Endometrium (tissue), 2 donors: Measurements from ENCODE around the gene FAM181A.

Experiments
- FAIRE-seq: peaks from 2 replicates; lab custom pipeline; 2012; peaks lifted over from hg19 to GRCh38; lab: Jason Lieb, UNC
- donor health status: control.
- donor health status: control.

The FAM181A gene

DNA sequence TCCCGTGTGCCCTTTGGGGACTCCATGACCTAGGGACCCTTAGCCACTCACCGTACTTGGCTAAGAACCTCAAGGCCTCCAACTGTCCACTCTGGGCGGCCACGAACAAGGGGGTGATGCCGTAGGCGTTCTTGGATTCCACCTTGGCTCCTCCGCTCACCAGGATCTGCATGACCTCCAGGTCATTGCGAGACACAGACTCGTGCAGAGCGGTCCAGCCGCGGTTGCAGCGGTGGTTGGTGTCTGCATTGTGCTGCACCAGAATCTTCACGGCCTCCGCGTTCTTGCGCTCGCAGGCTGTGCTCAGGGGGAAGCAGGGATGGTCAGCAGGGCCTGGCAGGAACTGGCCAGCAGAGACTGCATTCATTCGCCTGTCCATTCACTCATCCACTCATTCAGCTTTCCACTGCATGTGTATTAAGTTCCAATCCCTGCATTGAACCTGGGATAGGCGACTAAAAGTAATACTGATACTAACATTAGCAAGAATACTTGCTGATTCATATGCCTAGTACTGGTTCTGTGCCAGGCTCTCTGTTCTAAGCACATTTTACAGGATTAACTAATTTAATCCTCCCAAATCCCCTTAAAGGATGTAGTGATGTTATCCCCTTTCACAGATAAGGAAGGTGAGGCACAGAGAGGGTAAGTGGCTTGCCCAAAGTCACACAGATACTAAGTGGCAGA, 23.9 kb downstream of the FAM181A start:
- FAIRE-seq = no peak

- FAIRE-seq = no peak
Observed at GRCh38 chr14:93951635-93952540, 24.7 kb downstream of the FAM181A start.

DNA sequence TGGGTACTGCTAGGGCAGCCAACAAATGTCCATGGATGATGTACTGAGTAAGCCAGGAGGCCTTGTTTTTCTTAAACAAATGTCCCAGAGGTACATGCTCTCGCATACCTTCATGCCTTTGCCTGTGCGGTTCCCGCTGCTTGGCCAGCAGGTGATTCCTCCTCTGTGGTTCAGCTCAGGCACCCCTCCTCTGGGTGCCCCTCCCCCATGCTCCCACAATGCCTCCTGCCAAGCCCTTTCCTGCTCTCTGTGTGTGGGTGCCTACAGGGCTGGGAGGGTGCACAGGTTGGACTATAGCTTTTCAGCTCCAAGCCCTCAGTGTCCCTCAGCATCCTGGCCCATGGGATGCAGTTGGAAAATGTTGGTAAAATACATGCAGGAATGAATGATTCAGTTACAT, 25.7 kb downstream of the FAM181A start:
- FAIRE-seq = no peak

- FAIRE-seq = no peak
Observed at GRCh38 chr14:93953263-93953662, 26.1 kb downstream of the FAM181A start.

GRCh38 chr14:93953739-93954515, 26.8 kb downstream of the FAM181A start:
- no peak for FAIRE-seq

DNA sequence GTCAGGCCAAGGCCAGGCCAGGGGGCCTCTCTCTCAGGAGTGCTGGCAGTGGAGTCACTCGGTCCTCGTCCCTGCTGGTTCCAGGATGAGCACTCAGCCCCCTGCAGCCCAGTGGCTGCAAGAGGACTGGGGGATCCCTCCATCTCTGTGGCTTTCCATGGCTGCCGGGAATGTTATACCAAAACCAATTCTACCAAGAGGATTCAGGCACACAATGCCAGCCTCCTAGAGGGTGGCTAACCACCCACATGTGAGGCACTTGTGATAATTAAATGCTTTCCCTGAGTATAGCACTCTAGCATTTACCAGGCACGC, 27.3 kb downstream of the FAM181A start:
- FAIRE-seq = no peak

GRCh38 chr14:93954900-93955849, 28.0 kb downstream of the FAM181A start:
- no peak for FAIRE-seq

DNA sequence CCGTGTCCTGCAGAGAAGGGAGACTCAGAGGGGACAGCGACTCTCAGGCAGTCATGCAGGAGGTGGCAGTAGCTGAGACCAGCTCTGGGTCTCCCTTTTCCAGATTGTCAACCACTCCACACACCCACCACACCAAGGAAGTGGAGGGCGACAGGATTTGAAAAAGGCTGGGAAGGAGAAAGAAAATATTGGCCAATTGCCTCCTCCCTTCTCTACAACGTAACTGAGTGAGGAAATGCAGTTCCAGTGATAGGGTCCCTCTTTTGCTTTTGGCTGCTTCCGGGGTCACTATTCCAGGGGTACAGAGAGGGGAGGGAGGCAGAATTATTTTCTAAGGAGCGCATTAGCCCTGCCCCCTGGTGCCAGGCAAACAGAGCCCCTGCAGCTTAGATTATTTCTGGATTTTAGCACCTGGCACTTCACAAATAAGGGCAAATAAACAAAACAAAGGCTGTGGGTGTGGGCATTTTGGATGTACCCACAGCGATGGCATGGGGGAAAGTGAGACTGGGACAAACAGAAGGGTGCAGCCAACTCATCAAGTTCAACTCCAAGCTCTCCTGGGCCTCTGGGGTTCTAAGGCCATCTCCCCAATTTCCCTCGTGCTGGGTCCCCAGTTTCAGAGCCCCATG, 28.8 kb downstream of the FAM181A start:
- no peak for FAIRE-seq

DNA sequence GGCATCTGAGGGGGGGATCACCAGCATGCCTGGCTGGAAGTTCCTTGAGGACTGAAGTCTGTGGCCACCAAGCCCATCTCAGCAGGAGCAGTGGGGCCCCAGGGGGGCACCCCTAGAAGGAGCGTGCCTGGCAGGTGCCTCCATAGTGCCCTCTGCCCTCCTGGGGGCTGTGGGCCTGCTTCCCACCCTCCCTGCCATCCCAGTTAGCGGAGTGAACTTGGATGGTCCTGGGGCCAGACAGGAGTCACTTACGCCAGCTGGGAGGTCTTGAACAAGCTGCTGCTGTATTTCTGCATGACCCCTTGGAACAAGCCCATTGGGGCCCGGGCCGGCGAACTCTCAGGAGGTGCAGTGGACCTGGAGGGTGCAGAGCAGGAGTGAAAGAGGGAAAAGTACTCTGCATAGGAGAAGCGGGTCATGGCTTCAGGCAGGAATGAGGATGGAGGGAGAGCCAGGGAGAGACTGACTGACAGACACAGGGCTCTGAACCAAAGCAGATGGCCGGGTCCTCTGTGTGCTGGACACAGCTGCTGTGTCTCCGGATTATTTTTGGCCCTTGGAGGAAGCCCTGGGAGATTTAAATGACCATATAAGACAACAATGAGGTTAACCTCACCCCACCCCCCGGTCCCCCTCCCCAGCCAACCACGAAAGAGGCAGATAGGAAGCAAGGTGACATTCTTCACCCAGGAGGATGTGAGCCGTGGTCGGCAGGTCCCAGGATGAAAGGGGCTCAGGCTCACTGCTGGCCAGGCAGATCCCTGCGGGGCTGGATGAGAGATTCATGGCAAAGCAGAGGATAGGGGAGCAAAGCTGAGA, 29.6 kb downstream of the FAM181A start:
- no peak for FAIRE-seq

DNA sequence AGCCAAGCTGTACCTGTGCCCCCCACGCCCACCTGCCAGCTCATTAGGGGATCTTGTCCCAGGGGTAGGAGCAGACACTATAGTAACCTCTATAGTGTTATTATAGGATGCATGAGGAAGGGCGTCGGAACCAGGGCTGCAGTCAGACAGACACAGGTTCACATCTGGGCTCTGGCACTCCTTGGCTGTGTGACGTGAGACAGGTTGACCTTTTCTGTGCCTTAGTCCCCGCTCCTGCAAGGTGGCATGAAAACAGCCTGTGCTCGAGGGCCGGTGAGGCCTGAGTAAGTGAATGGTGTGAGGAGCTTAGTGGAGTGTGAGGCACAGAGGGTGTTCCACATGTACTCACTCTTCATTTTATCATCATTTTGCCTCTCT, 30.2 kb downstream of the FAM181A start:
- no peak for FAIRE-seq

DNA sequence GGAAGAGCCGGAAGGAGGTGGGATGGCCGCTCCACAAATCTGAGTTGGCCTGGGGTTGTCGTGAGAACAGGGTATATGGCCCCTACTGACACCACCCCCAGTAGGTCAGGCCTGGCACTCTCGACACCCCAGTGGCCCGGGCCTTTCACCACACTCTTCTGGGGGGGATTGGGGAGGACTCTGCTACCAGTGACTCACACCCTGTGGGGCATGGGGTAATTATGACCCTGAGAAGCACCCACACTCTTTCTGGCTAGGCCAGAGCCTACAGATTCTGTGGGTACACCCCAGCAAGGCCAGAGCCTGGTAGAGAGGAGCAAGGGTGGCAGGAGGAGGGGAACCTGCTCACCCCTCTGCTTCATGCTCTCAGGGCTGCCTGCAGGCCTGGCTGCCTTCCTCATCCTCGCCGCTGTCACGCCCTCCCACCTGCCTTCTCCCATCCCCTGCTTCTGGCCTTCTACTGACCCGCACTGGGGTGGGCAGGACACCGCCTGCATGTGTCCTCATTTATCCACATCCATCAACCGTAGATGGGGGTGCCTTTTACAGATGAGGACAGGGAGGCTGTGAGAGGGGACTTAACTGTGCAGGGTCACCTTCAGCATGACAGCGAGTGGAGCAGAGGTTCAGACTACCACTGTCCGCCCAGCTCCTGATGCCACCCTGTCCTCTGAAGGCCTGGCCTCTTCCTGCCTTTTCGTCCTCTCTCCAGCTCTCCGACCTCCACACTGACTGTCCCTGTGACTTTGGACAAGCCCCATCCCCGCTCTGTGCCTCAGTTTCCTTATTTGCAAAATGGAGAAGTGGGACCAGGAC, 30.8 kb downstream of the FAM181A start:
- FAIRE-seq = no peak

GRCh38 chr14:93958567-93959238, 31.6 kb downstream of the FAM181A start:
- FAIRE-seq = no peak

DNA sequence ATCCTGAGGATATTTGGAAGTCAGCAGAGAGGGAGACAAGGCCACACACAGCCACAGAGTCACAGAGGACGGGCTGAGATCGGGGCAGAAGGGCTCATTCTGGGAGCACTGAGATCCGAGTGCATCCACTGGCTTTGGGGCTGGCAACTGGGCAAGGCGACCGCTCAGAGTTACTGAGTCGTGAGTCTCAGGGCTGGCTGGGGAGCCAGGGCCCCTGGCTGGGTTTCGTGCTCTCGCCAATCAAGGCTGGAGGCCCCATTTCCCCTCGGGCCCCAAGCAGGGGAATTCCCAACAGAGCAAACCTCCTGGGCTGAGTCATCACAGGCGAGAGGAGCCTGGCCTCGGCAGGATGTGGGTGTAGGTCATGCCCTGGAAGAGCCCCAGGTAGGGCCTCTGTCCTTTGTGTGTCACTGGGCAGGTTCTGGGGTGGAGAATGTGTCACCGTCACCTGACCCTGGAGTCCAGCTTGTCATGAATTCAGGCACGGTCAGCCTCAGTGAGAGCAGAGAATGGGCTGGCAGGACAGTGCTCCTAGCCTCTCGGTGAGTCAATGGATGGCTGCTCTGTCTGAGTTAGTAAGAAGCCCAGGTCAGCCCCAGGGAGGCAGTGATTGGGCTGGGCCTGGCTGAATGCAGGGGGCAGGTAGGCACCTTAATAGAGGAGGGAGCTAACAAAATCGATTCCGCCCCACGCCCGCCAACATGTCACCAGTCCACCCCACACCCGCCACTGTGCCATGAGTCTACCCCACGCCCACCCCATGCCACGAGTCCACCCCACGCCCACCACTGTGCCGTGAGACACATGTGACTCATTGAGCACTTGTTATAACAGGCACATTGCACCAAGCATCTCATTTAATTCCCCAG, 32.3 kb downstream of the FAM181A start:
- no peak for FAIRE-seq

GRCh38 chr14:93960108-93960475, 32.9 kb downstream of the FAM181A start:
- FAIRE-seq = no peak

DNA sequence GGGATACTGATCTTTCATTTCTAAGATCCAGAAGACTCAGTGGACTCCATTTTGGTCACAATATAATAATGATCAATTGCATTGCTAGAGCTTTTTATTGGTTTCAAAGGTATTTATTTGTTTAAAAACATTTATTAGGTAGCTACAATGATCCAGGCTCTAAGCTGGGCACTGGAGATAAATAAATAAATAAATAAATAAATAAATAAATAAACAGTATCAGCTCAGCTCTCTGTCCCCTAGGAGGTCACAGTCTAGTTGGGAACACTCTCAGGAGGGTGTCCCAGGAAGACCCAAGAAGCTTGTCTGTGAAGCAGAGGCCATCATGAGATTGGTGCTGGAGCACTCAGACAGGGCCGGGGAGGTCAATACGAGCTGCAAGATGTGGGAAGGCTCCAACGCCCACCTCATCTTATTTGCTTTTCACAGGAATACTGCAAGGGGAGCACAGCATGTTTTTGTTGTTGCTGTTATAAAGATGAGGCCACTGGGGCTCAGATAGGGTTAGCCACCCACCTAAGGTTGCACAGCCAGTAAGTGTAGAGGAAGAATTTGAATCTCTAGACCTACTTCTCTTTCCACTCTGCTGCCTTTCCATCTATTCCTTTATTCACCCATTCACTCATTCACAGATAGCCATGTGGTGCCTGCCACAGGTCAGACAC, 33.8 kb downstream of the FAM181A start:
- FAIRE-seq = no peak

GRCh38 chr14:93961620-93962019, 34.5 kb downstream of the FAM181A start:
- FAIRE-seq = no peak
